GM23338 (cell line): ENCODE data around the gene PTPA. TPM values are rescaled to one million over a fixed set of nuclear protein-coding genes. Genes with fewer than 3 reads are reported as not detected.
"Not testable (repeated sequence)": the region's sequence is repeated elsewhere in the genome, so short reads cannot be mapped to it uniquely, and the experiment has no call there.

Source experiments
- ATAC-seq: fragments of 200-7000 bp; cut with Tn5 transposase; 3 replicates; pipeline ENCODE4 v1.9.1; 2020
- DNase-seq: peaks from one replicate; pipeline ENCODE4 v3.0.0-alpha.2; 2015; ENCODE audit warnings: low spot score
- H2AFZ ChIP-seq: fragments of 200-600 bp; sonication (generic); 2 replicates; pipeline ENCODE4 v1.8.0; 2016; ENCODE audit warnings: antibody characterized with exemption, mild to moderate bottlenecking, moderate library complexity
- H3F3A ChIP-seq: fragments of 200-600 bp; sonication (generic); replicated peaks from 2 replicates; pipeline ENCODE4 v1.8.0; 2017; ENCODE audit warnings: antibody characterized with exemption, mixed run types, low read depth
- H3K27ac ChIP-seq: fragments of 200-600 bp; sonication (generic); 2 replicates; pipeline ENCODE4 v1.6.1; 2016; ENCODE audit warnings: low read depth
- H3K27me3 ChIP-seq: fragments of 200-600 bp; sonication (generic); 2 replicates; pipeline ENCODE4 v1.8.0; 2016; ENCODE audit warnings: mild to moderate bottlenecking, mixed run types, moderate library complexity; ENCODE audit not compliant: insufficient read depth
- H3K36me3 ChIP-seq: fragments of 200-600 bp; sonication (generic); 2 replicates; pipeline ENCODE4 v1.8.0; 2016; ENCODE audit warnings: mild to moderate bottlenecking; ENCODE audit not compliant: insufficient read depth
- H3K4me1 ChIP-seq: fragments of 200-600 bp; sonication (generic); 2 replicates; pipeline ENCODE4 v1.8.0; 2016; ENCODE audit warnings: mild to moderate bottlenecking, moderate library complexity; ENCODE audit not compliant: insufficient read depth
- H3K4me2 ChIP-seq: fragments of 200-600 bp; sonication (generic); 2 replicates; pipeline ENCODE4 v1.7.1; 2017; ENCODE audit warnings: mixed run types
- H3K4me3 ChIP-seq: fragments of 200-600 bp; sonication (generic); 2 replicates; pipeline ENCODE4 v1.6.1; 2016; ENCODE audit warnings: mixed run types
- H3K79me2 ChIP-seq: fragments of 200-600 bp; sonication (generic); replicated peaks from 2 replicates; pipeline ENCODE4 v1.8.0; 2017; ENCODE audit warnings: mild to moderate bottlenecking; ENCODE audit not compliant: insufficient read depth
- H3K9me2 ChIP-seq: fragments of 200-600 bp; sonication (generic); 2 replicates; pipeline ENCODE4 v1.8.0; 2017; ENCODE audit not compliant: insufficient read depth
- H4K20me1 ChIP-seq: fragments of 200-600 bp; sonication (generic); replicated peaks from 2 replicates; pipeline ENCODE4 v1.8.0; 2017; ENCODE audit warnings: mild to moderate bottlenecking; ENCODE audit not compliant: insufficient read depth
- H3K27ac Mint-ChIP-seq: 2 replicates; pipeline ENCODE4 v1.8.0; 2020; ENCODE audit warnings: inconsistent platforms, mild to moderate bottlenecking, moderate library complexity, mixed read lengths
- H3K27me3 Mint-ChIP-seq: 3 replicates; pipeline ENCODE4 v1.8.0; 2022; ENCODE audit warnings: low read depth, mild to moderate bottlenecking, moderate library complexity, mixed read lengths, inconsistent platforms; ENCODE audit not compliant: insufficient read depth, poor library complexity
- H3K36me3 Mint-ChIP-seq: 3 replicates; pipeline ENCODE4 v1.8.0; 2021; ENCODE audit warnings: low read depth, mild to moderate bottlenecking, inconsistent platforms, moderate library complexity, mixed read lengths
- H3K4me1 Mint-ChIP-seq: 3 replicates; pipeline ENCODE4 v1.8.0; 2020; ENCODE audit warnings: mild to moderate bottlenecking, inconsistent platforms, mixed read lengths
- H3K4me3 Mint-ChIP-seq: 3 replicates; pipeline ENCODE4 v1.8.0; 2021; ENCODE audit warnings: moderate library complexity, mild to moderate bottlenecking, inconsistent platforms, mixed read lengths
- H3K9me3 Mint-ChIP-seq: 3 replicates; pipeline ENCODE4 v1.8.0; 2020; ENCODE audit warnings: moderate library complexity, mild to moderate bottlenecking, inconsistent platforms, mixed read lengths
- CREB1 ChIP-seq: fragments of 250-450 bp; sonication (Bioruptor Pico); IDR thresholded peaks from 2 replicates; pipeline ENCODE4 v1.5.0; 2020; ENCODE audit warnings: low read depth, mild to moderate bottlenecking, moderate library complexity
- EZH2 ChIP-seq: fragments of 200-600 bp; sonication (generic); IDR thresholded peaks from one replicate; pipeline ENCODE4 v1.8.0; 2017; ENCODE audit warnings: antibody characterized with exemption, mild to moderate bottlenecking, low read depth; ENCODE audit not compliant: unreplicated experiment
- EZH2phosphoT487 ChIP-seq: fragments of 200-600 bp; sonication (generic); IDR thresholded peaks from one replicate; pipeline ENCODE4 v1.8.1; 2018; ENCODE audit warnings: antibody characterized with exemption; ENCODE audit not compliant: unreplicated experiment
- NANOG ChIP-seq: IDR thresholded peaks from 2 replicates; pipeline ENCODE4 v1.6.1; 2016; ENCODE audit warnings: antibody characterized with exemption, borderline replicate concordance
- STAT1 ChIP-seq: IDR thresholded peaks from one replicate; pipeline ENCODE4 v1.6.1; 2016; ENCODE audit warnings: antibody characterized with exemption; ENCODE audit not compliant: unreplicated experiment
- ZNF331 ChIP-seq: fragments of 250-450 bp; sonication (Bioruptor Pico); IDR thresholded peaks from 2 replicates; pipeline ENCODE4 v1.5.0; 2020; ENCODE audit warnings: low read depth, mild to moderate bottlenecking, moderate library complexity
- polyA plus RNA-seq: library from polyadenylated mRNA; unstranded; fragments of >200 nt; fragmentation: Nextera tagmentation; extraction: Ambion mirVana; gene quantifications from 2 replicates; pipeline ENCODE4 v1.2.1, GENCODE V29; 2016
- total RNA-seq: library from RNA; depleted of rRNA; stranded (reverse); fragments of >200 nt; shearing (Covaris generic); gene quantifications from 2 replicates; pipeline ENCODE4 v1.2.3, GENCODE V29; 2014
- TF ChIP-seq, protein P1 (sequence below), 2 experiments: fragments of 200-600 bp in 1 of 2; sonication (generic) in 1 of 2; conservative IDR thresholded peaks; 2 replicates each; pipeline versions ENCODE4 v1.5.1 to v1.6.1; 2016 to 2017; ENCODE audit warnings: antibody characterized with exemption in 2 of 2, low read depth in 2 of 2, mild to moderate bottlenecking in 2 of 2, moderate library complexity in 1 of 2
- TF ChIP-seq, protein P2 (sequence below): IDR thresholded peaks from 2 replicates; pipeline ENCODE4 v1.6.1; 2016; ENCODE audit warnings: antibody characterized with exemption

The PTPA gene
- total and polyA plus RNA-seq, 2 experiments from 2014 or later: 53.9 to 122 TPM

DNA sequence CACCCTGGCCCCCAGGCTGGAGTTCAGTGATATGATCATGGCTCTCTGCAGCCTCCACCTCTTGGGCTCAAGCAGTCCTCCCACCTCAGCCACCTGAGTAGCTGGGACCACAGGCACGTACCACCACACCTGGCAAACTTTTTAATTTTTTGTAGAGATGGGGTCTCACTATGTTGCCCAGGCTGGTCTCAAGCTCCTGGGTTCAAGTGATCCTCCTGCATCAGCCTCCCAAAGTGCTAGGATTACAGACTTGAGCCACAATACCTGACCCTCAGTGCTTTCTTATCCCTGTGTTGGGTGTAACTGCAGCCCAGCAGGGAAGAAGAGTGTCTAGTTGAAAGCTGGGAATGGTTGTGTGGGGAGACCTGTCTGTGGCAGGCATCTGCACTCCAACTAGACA is 10.9 kb downstream of the PTPA start:
- H3F3A ChIP-seq: peaks cover 2% of the 10 kb centered on the region; the same call in 1 of the 2 replicates
- peaks cover 41% of the 10 kb centered on the region for H3K79me2 ChIP-seq
- TF ChIP-seq EZH2phosphoT487: no peak
- TF ChIP-seq STAT1: no peak
- TF ChIP-seq, protein P1, sequence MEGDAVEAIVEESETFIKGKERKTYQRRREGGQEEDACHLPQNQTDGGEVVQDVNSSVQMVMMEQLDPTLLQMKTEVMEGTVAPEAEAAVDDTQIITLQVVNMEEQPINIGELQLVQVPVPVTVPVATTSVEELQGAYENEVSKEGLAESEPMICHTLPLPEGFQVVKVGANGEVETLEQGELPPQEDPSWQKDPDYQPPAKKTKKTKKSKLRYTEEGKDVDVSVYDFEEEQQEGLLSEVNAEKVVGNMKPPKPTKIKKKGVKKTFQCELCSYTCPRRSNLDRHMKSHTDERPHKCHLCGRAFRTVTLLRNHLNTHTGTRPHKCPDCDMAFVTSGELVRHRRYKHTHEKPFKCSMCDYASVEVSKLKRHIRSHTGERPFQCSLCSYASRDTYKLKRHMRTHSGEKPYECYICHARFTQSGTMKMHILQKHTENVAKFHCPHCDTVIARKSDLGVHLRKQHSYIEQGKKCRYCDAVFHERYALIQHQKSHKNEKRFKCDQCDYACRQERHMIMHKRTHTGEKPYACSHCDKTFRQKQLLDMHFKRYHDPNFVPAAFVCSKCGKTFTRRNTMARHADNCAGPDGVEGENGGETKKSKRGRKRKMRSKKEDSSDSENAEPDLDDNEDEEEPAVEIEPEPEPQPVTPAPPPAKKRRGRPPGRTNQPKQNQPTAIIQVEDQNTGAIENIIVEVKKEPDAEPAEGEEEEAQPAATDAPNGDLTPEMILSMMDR (conservative IDR thresholded peaks at IDR 0.05; ENCODE audit: low read depth in 2 of 2): no peak
- no peak for TF ChIP-seq NANOG
- TF ChIP-seq, protein P2, sequence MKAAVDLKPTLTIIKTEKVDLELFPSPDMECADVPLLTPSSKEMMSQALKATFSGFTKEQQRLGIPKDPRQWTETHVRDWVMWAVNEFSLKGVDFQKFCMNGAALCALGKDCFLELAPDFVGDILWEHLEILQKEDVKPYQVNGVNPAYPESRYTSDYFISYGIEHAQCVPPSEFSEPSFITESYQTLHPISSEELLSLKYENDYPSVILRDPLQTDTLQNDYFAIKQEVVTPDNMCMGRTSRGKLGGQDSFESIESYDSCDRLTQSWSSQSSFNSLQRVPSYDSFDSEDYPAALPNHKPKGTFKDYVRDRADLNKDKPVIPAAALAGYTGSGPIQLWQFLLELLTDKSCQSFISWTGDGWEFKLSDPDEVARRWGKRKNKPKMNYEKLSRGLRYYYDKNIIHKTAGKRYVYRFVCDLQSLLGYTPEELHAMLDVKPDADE: no peak
- TF ChIP-seq EZH2: no peak
- TF ChIP-seq CREB1 (CRISPR knock-in tag): no peak
- no peak for TF ChIP-seq ZNF331 (CRISPR knock-in tag)
- H3K9me2 ChIP-seq: no peaks in the 10 kb centered on the region
- Mint-ChIP-seq H3K27me3 (peaks cover 7% of the 10 kb centered on the region), H3K4me3 (no peak overlapping the region), H3K9me3 (no peaks in the 10 kb centered on the region), H3K4me1 (peaks cover 10% of the 10 kb centered on the region), H3K36me3 (peaks cover 60% of the 10 kb centered on the region), H3K27ac (no peak overlapping the region)
- H3K27ac ChIP-seq: no peak overlapping the region
- no peak overlapping the region for H3K4me3 ChIP-seq
- peaks cover 10% of the 10 kb centered on the region for H3K4me1 ChIP-seq
- H3K27me3 ChIP-seq: no peaks in the 10 kb centered on the region
- ATAC-seq (no peak), DNase-seq (no peak)
- H2AFZ ChIP-seq: no peak overlapping the region
- H3K4me2 ChIP-seq: no peak overlapping the region
- peaks cover 9% of the 10 kb centered on the region for H3K36me3 ChIP-seq
- H4K20me1 ChIP-seq: peaks cover 8% of the 10 kb centered on the region

DNA sequence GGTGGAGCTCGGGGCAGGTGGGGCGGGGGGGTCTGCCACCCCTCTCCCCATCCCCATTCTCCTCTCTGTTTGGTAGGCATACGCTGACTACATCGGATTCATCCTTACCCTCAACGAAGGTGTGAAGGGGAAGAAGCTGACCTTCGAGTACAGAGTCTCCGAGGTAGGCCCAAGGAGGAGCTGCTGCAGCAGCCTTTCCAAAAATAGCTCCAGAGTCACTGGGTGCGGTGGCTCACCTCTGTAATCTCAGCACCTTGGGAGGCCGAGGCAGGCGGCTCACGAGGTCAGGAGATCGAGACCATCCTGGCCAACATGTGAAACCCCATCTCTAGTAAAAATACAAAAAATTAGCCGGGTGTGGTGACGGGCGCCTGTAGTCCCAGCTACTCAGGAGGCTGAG is 11.8 kb downstream of the PTPA start:
- not testable (repeated sequence) for H3K27ac Mint-ChIP-seq, H4K20me1 ChIP-seq, H3K4me3 Mint-ChIP-seq, DNase-seq, H3K4me3 ChIP-seq, H2AFZ ChIP-seq, H3K9me2 ChIP-seq, H3K9me3 Mint-ChIP-seq, H3F3A ChIP-seq, ATAC-seq, H3K27ac ChIP-seq, H3K4me2 ChIP-seq, H3K27me3 ChIP-seq, H3K27me3 Mint-ChIP-seq
- H3K4me1 ChIP-seq: peaks cover 16% of the 10 kb centered on the region
- Mint-ChIP-seq H3K4me1 (peaks cover 19% of the 10 kb centered on the region), H3K36me3 (peaks cover 61% of the 10 kb centered on the region)
- peaks cover 15% of the 10 kb centered on the region for H3K36me3 ChIP-seq
- peaks cover 40% of the 10 kb centered on the region for H3K79me2 ChIP-seq
